H1 (cell line): ENCODE data around the gene CAMK2G. TPM values are rescaled to one million over a fixed set of nuclear protein-coding genes. Genes with fewer than 3 reads are reported as not detected.

ENCODE experiments used
- CTCF ChIA-PET: fragments of 300-600 bp; sonication (Branson Sonifier 250); formaldehyde crosslinking; loops from one replicate; lab custom pipeline; 2021; ENCODE audit not compliant: partially characterized antibody; lab: Charles Lee
- POLR2A ChIA-PET: fragments of 300-600 bp; sonication (Branson Sonifier 250); formaldehyde crosslinking; loops from one replicate; lab custom pipeline; 2021; ENCODE audit warnings: inconsistent platforms; ENCODE audit not compliant: partially characterized antibody; lab: Charles Lee
- DNase-seq, 2 experiments: peaks; one replicate each; pipeline versions ENCODE4 v3.0.0 to v3.0.0-alpha.2; 2010 to 2022; ENCODE audit warnings: low spot score in 2 of 2, low read depth in 1 of 2, mixed read lengths in 1 of 2
- FAIRE-seq: peaks from 2 replicates; lab custom pipeline; 2011; peaks lifted over from hg19 to GRCh38; lab: Jason Lieb, UNC
- H2AFZ ChIP-seq: 2 replicates; pipeline ENCODE4 v1.8.1; 2012; ENCODE audit warnings: low read length, inconsistent platforms
- H2AK5ac ChIP-seq: 2 replicates; pipeline ENCODE4 v1.6.1; 2013; ENCODE audit warnings: low read depth, low read length
- H2BK120ac ChIP-seq: replicated peaks from 2 replicates; pipeline ENCODE3; 2013; ENCODE audit warnings: low read depth, low read length, inconsistent platforms
- H2BK12ac ChIP-seq: 2 replicates; pipeline ENCODE4 v1.6.1; 2013; ENCODE audit warnings: low read depth, low read length
- H2BK15ac ChIP-seq: 2 replicates; pipeline ENCODE4 v1.6.1; 2013; ENCODE audit warnings: low read length
- H2BK20ac ChIP-seq: 2 replicates; pipeline ENCODE4 v1.6.1; 2013; ENCODE audit warnings: low read length
- H2BK5ac ChIP-seq: 2 replicates; pipeline ENCODE4 v1.6.1; 2013; ENCODE audit warnings: low read depth, low read length
- H3K14ac ChIP-seq: 2 replicates; pipeline ENCODE4 v1.6.1; 2013; ENCODE audit warnings: inconsistent platforms; ENCODE audit not compliant: insufficient read length
- H3K18ac ChIP-seq: 2 replicates; pipeline ENCODE4 v1.6.1; 2013; ENCODE audit warnings: low read length; ENCODE audit errors: extremely low read depth
- H3K23ac ChIP-seq: 2 replicates; pipeline ENCODE4 v1.6.1; 2013; ENCODE audit warnings: inconsistent platforms; ENCODE audit not compliant: insufficient read length
- H3K23me2 ChIP-seq: 2 replicates; pipeline ENCODE4 v1.6.1; 2013; ENCODE audit warnings: low read depth, low read length
- H3K27ac ChIP-seq: 2 replicates; pipeline ENCODE4 v1.6.1; 2011; ENCODE audit warnings: low read depth, low read length, inconsistent platforms
- H3K27me3 ChIP-seq, 4 experiments: replicated peaks in 1 of 4; 1 replicate in 1 of 4; 2 replicates in 3 of 4; pipeline versions ENCODE4 v1.6.1 to v1.8.1; 2011 to 2013; ENCODE audit warnings: low read length in 3 of 4, mild to moderate bottlenecking in 3 of 4, inconsistent platforms in 2 of 4, mixed read lengths in 2 of 4, moderate library complexity in 1 of 4; ENCODE audit not compliant: control insufficient read depth in 3 of 4, insufficient read depth in 3 of 4; ENCODE audit errors: extremely low read depth in 1 of 4
- H3K36me3 ChIP-seq, 4 experiments: 2 replicates each; pipeline versions ENCODE4 v1.6.1 to v1.8.1; 2011 to 2013; ENCODE audit warnings: mild to moderate bottlenecking in 4 of 4, low read length in 3 of 4, moderate library complexity in 2 of 4, control low read depth in 1 of 4, inconsistent platforms in 1 of 4; ENCODE audit not compliant: insufficient read depth in 4 of 4, control insufficient read depth in 2 of 4
- H3K4ac ChIP-seq: replicated peaks from 2 replicates; pipeline ENCODE3; 2013; ENCODE audit warnings: low read length, low read depth, mixed read lengths, inconsistent platforms; ENCODE audit not compliant: insufficient read length
- H3K4me1 ChIP-seq, 4 experiments: replicated peaks in 1 of 4; 1 replicate in 1 of 4; 2 replicates in 3 of 4; pipeline versions ENCODE4 v1.6.1 to v1.8.1; 2011 to 2013; ENCODE audit warnings: low read length in 3 of 4, inconsistent platforms in 2 of 4, mixed read lengths in 1 of 4; ENCODE audit not compliant: insufficient read depth in 4 of 4, control insufficient read depth in 3 of 4
- H3K4me2 ChIP-seq, 2 experiments: 2 replicates each; pipeline versions ENCODE4 v1.6.1 to v1.8.1; 2011 to 2013; ENCODE audit warnings: low read depth in 2 of 2, low read length in 2 of 2, control low read depth in 1 of 2, inconsistent platforms in 1 of 2, mild to moderate bottlenecking in 1 of 2; ENCODE audit not compliant: insufficient read depth in 1 of 2
- H3K4me3 ChIP-seq, 4 experiments: fragments of 200-600, 300-600 bp in 1 of 4; sonication (generic), shearing (Covaris generic), sonication (Bioruptor Twin) in 1 of 4; 2 replicates each; pipeline versions ENCODE4 v1.5.1 to v1.8.1; 2011 to 2016; ENCODE audit warnings: low read length in 4 of 4, low read depth in 3 of 4, control low read depth in 2 of 4, inconsistent platforms in 2 of 4, mild to moderate bottlenecking in 2 of 4, mixed read lengths in 1 of 4, moderate library complexity in 1 of 4; ENCODE audit not compliant: insufficient read depth in 2 of 4; ENCODE audit errors: extremely low read depth in 1 of 4
- H3K56ac ChIP-seq: replicated peaks from 2 replicates; pipeline ENCODE3; 2013; ENCODE audit warnings: low read depth, mild to moderate bottlenecking, mixed read lengths, low read length, inconsistent platforms; ENCODE audit not compliant: insufficient read length
- H3K79me1 ChIP-seq: 2 replicates; pipeline ENCODE4 v1.6.1; 2013; ENCODE audit warnings: low read depth, low read length, control low read depth
- H3K79me2 ChIP-seq, 2 experiments: 2 replicates each; pipeline versions ENCODE4 v1.6.1 to v1.8.1; 2012 to 2013; ENCODE audit warnings: low read length in 2 of 2, mild to moderate bottlenecking in 2 of 2, inconsistent platforms in 1 of 2; ENCODE audit not compliant: insufficient read depth in 2 of 2, control insufficient read depth in 1 of 2
- H3K9ac ChIP-seq, 4 experiments: replicated peaks in 1 of 4; 1 replicate in 1 of 4; 2 replicates in 3 of 4; pipeline versions ENCODE4 v1.6.1 to v1.8.1; 2011 to 2013; ENCODE audit warnings: low read depth in 3 of 4, low read length in 3 of 4, control low read depth in 2 of 4, mild to moderate bottlenecking in 2 of 4, moderate library complexity in 2 of 4, inconsistent platforms in 1 of 4; ENCODE audit errors: extremely low read depth in 1 of 4
- H3K9me3 ChIP-seq, 2 experiments: 2 replicates each; pipeline versions ENCODE4 v1.6.1 to v1.8.1; 2012 to 2013; ENCODE audit warnings: mild to moderate bottlenecking in 2 of 2, moderate library complexity in 2 of 2, control low read depth in 1 of 2, inconsistent platforms in 1 of 2, low read depth in 1 of 2, low read length in 1 of 2, mixed read lengths in 1 of 2; ENCODE audit not compliant: insufficient read depth in 2 of 2
- H4K20me1 ChIP-seq, 2 experiments: replicated peaks in 1 of 2; 2 replicates each; pipeline versions ENCODE3 to v1.8.1; 2011 to 2013; ENCODE audit warnings: inconsistent platforms in 2 of 2, low read length in 2 of 2, mild to moderate bottlenecking in 1 of 2; ENCODE audit not compliant: insufficient read depth in 2 of 2, control insufficient read depth in 1 of 2
- H4K5ac ChIP-seq: 2 replicates; pipeline ENCODE4 v1.6.1; 2013; ENCODE audit warnings: low read length, low read depth, mixed read lengths, inconsistent platforms; ENCODE audit not compliant: insufficient read length
- H4K8ac ChIP-seq: 2 replicates; pipeline ENCODE4 v1.8.0; 2013; ENCODE audit warnings: mild to moderate bottlenecking, moderate library complexity, low read length, inconsistent platforms; ENCODE audit not compliant: insufficient read depth; ENCODE audit errors: extremely low read depth
- H4K91ac ChIP-seq: replicated peaks from 2 replicates; pipeline ENCODE3; 2013; ENCODE audit warnings: low read length, mixed read lengths, inconsistent platforms; ENCODE audit not compliant: insufficient read length
- HDAC6 ChIP-seq: IDR thresholded peaks from one replicate; pipeline ENCODE4 v1.7.1; 2012; ENCODE audit warnings: low read depth, mild to moderate bottlenecking, inconsistent platforms, low read length, moderate library complexity
- WGBS, 2 experiments: shearing (Covaris generic) in 1 of 2; methylation state at CpG; one replicate each; pipeline versions ENCODE4 v1.1.6 to v1.1.7; 2013 to 2015; ENCODE audit warnings: low lambda C conversion rate in 2 of 2, mixed read lengths in 2 of 2, inconsistent platforms in 1 of 2, low coverage in 1 of 2, missing lambda C conversion rate in 1 of 2; ENCODE audit not compliant: insufficient replicate concordance in 2 of 2, insufficient coverage in 1 of 2, insufficient read length in 1 of 2; ENCODE audit errors: extremely low coverage in 1 of 2, missing lambda C conversion rate in 1 of 2; 5-methylcytosine and 5-hydroxymethylcytosine counted together
- polyA plus RNA-seq, 7 experiments: library from polyadenylated mRNA; depleted of rRNA in 3 of 7; stranded (reverse) in 5 of 7; unstranded in 2 of 7; fragments of >200 nt in 5 of 7; fragments of 200-250 nt in 2 of 7; gene quantifications; 1 replicate in 5 of 7; 2 replicates in 1 of 7; 4 replicates in 1 of 7; pipeline versions ENCODE4 v1.2.1 to v1.2.3, GENCODE V29; 2011 to 2013; ENCODE audit warnings: missing spikeins in 2 of 7, mixed read lengths in 2 of 7
- total RNA-seq: library from RNA; stranded (reverse); fragmentation: NEBNext Ultra II Directional; extraction: Animal tissue kit (Norgen Biotek cat#: 25700); gene quantifications from 2 replicates; pipeline ENCODE4 v1.2.1, GENCODE V29; 2021

The CAMK2G gene
- total and polyA plus RNA-seq, 2 of the 8 experiments (the other 6 are each of a cell fraction or from before 2014, with no cell fraction given), result 28.9 to 31.7 TPM

GRCh38 chr10:73878365-73878764 is 4.0 kb upstream of the CAMK2G start:
- ChIA-PET CTCF (interaction anchor here (0.5 to 27.0 kb wide), 20 partner anchors 11 to 269 kb away, joined by 3 to 681 read pairs (median 10); no protein-coding TSS in a partner anchor), POLR2A (interaction anchor here (0.7 to 2.4 kb wide), 5 partner anchors 11 to 106 kb away, joined by 4 to 10 read pairs (median 6); a partner anchor contains a TSS)
- no peak overlapping the region for H4K91ac ChIP-seq
- H3K79me1 ChIP-seq, result peaks cover under 1% of the 10 kb centered on the region; the same call in 1 of the 2 replicates
- H3K23ac ChIP-seq, result no peak overlapping the region
- H3K18ac ChIP-seq, result no peak overlapping the region
- no peak overlapping the region for H2BK20ac ChIP-seq
- H3K4ac ChIP-seq, result no peak overlapping the region
- H3K4me2 ChIP-seq, result no peak overlapping the region
- no peak overlapping the region for H2AFZ ChIP-seq
- no peak overlapping the region for H4K5ac ChIP-seq
- FAIRE-seq (no peak), DNase-seq (no peak)
- WGBS, 2 experiments, result 85% methylated on average over 1 of the region's 1 CpG; no CpG with 5 or more reads in 1 of the 2 experiments
- no peak overlapping the region for H3K27ac ChIP-seq
- H2BK120ac ChIP-seq, result no peak overlapping the region
- peaks cover 0 to 1% of the 10 kb centered on the region in 2 experiments for H4K20me1 ChIP-seq
- peaks cover 6% of the 10 kb centered on the region; the same call in 1 of the 2 replicates for H3K23me2 ChIP-seq
- H2BK15ac ChIP-seq, result no peak overlapping the region
- no peaks in the 10 kb centered on the region for H3K36me3 ChIP-seq
- H3K4me3 ChIP-seq, result no peak overlapping the region
- peaks cover 0 to 1% of the 10 kb centered on the region in 2 experiments; a peak in 1 of 4 replicates for H3K79me2 ChIP-seq
- H2AK5ac ChIP-seq, result no peak overlapping the region
- no peak overlapping the region for H2BK5ac ChIP-seq
- no peak for TF ChIP-seq HDAC6
- TF ChIP-seq, all 59 proteins: peak for 0
- no peak overlapping the region for H3K56ac ChIP-seq
- no peaks in the 10 kb centered on the region for H3K9me3 ChIP-seq
- H3K14ac ChIP-seq, result no peak overlapping the region
- no peak overlapping the region for H3K9ac ChIP-seq
- H3K27me3 ChIP-seq, result peaks cover 0 to 3% (median 0%) of the 10 kb centered on the region in 4 experiments; a peak in 1 of 7 replicates
- no peak overlapping the region for H2BK12ac ChIP-seq
- H3K4me1 ChIP-seq, result peaks cover 0 to 9% (median 4%) of the 10 kb centered on the region in 4 experiments; a peak in 5 of 7 replicates
- no peak overlapping the region for H4K8ac ChIP-seq
